ENCODE data around the gene TXN2.
A peak's percentile ranks its signal among the peaks of the same experiment; 100 is the strongest.
"Not testable (repeated sequence)": the region's sequence is repeated elsewhere in the genome, so short reads cannot be mapped to it uniquely, and the experiment has no call there.

TXN2 gene

DNA sequence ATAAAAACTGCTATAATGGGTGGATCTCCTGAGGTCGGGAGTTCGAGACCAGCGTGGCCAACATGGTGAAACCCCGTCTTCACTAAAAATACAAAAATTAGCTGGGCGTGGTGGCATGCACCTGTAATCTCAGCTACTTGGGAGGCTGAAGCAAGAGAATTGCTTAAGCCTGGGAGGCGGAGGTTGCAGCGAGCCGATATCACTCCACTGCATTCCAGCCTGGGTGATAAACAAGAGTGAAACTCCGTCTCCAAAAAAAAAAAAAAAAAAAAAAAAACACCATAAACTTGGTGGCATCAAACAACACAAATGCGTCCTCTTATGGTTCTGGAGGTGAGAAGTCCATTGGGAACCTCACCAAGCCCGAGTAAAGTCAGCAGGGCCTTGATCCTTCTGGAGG, 53.5 kb downstream of the TXN2 start:
- not testable (repeated sequence) for H3K27ac ChIP-seq (ENCODE audit: low read length); H3K27me3 ChIP-seq (ENCODE audit: control insufficient read depth in 1 of 2, insufficient read depth in 2 of 2, low read length in 2 of 2); H3K4me3 ChIP-seq (ENCODE audit: low read length in 2 of 2); H3K4me1 ChIP-seq (ENCODE audit: control insufficient read depth, insufficient read depth, low read length); H3K36me3 ChIP-seq (ENCODE audit: control insufficient read depth in 2 of 2, insufficient read depth in 2 of 2, low read length in 2 of 2); H3K9ac ChIP-seq (ENCODE audit: low read length in 2 of 2); H3K9me3 ChIP-seq (ENCODE audit: control insufficient read depth in 2 of 2, low read length in 2 of 2)

DNA sequence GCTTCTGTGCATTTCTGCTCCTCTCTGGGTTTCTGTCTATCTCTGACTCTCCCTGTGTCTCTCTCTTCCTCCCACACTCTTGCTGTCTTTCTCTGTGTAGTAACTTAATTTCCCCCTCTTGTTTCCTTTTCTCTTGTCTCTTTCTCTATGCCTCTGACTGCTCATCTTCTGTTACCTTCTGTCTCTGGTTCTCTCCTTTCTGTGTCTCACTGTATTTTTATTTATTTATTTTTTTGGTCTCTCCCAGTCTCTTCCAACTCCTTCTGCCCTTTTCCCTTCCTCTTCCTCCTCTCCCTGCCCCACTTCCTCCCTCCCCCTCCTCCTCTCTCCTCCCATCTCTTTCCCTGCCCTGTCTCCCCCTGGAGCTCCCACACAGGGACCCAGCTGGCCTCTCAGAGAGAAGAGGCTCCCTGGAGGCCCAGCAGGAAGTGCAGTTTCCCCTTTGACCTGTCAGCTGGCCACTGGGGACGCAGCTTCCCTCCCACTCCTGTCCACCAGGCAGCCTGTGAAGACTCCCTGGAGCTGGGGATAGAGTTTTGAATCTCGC, 55.4 kb downstream of the TXN2 start:
- no peak overlapping the region for H3K4me3 ChIP-seq (ENCODE audit: low read length in 2 of 2)
- no peak overlapping the region for H3K27ac ChIP-seq (ENCODE audit: low read length)
- H3K9me3 ChIP-seq (ENCODE audit: control insufficient read depth in 2 of 2, low read length in 2 of 2), result no peaks in the 10 kb centered on the region
- no peaks in the 10 kb centered on the region for H3K4me1 ChIP-seq (ENCODE audit: control insufficient read depth, insufficient read depth, low read length)
- no peaks in the 10 kb centered on the region for H3K27me3 ChIP-seq (ENCODE audit: control insufficient read depth in 1 of 2, insufficient read depth in 2 of 2, low read length in 2 of 2)
- H3K36me3 ChIP-seq (ENCODE audit: control insufficient read depth in 2 of 2, insufficient read depth in 2 of 2, low read length in 2 of 2), result no peaks in the 10 kb centered on the region
- H3K9ac ChIP-seq (ENCODE audit: low read length in 2 of 2), result no peak overlapping the region

GRCh38 chr22:36424901-36425579, 56.4 kb downstream of the TXN2 start:
- Histone ChIP-seq H3K4me1 (ENCODE audit: control insufficient read depth, insufficient read depth, low read length) (no peaks in the 10 kb centered on the region), H3K27me3 (ENCODE audit: control insufficient read depth in 1 of 2, insufficient read depth in 2 of 2, low read length in 2 of 2) (no peaks in the 10 kb centered on the region), H3K9me3 (ENCODE audit: control insufficient read depth in 2 of 2, low read length in 2 of 2) (no peaks in the 10 kb centered on the region), H3K27ac (ENCODE audit: low read length) (no peak overlapping the region), H3K4me3 (ENCODE audit: low read length in 2 of 2) (no peak overlapping the region), H3K9ac (ENCODE audit: low read length in 2 of 2) (no peak overlapping the region), H3K36me3 (ENCODE audit: control insufficient read depth in 2 of 2, insufficient read depth in 2 of 2, low read length in 2 of 2) (no peaks in the 10 kb centered on the region)

DNA sequence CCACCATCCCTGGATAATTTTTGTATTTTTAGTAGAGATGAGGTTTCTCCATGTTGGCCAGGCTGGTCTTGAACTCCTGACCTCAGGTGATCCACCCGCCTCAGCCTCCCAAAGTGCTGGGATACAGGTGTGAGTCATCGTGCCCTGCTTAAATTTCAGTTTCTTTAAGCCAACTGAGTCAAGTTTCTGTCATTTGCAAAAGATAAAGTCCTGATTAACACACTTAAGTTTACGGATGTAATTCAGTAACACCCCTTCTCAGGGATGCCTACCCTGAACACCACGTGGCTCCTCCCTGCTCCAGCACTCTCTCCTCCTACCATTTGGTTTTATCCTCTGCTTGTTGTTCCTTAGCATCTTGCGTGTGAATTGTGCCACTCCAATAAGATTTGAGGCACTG, 57.0 kb downstream of the TXN2 start:
- H3K4me3 ChIP-seq (ENCODE audit: low read length in 2 of 2); H3K36me3 ChIP-seq (ENCODE audit: control insufficient read depth in 2 of 2, insufficient read depth in 2 of 2, low read length in 2 of 2); H3K4me1 ChIP-seq (ENCODE audit: control insufficient read depth, insufficient read depth, low read length); H3K27me3 ChIP-seq (ENCODE audit: control insufficient read depth in 1 of 2, insufficient read depth in 2 of 2, low read length in 2 of 2); H3K9ac ChIP-seq (ENCODE audit: low read length in 2 of 2); H3K27ac ChIP-seq (ENCODE audit: low read length); H3K9me3 ChIP-seq (ENCODE audit: control insufficient read depth in 2 of 2, low read length in 2 of 2): not testable (repeated sequence)

DNA sequence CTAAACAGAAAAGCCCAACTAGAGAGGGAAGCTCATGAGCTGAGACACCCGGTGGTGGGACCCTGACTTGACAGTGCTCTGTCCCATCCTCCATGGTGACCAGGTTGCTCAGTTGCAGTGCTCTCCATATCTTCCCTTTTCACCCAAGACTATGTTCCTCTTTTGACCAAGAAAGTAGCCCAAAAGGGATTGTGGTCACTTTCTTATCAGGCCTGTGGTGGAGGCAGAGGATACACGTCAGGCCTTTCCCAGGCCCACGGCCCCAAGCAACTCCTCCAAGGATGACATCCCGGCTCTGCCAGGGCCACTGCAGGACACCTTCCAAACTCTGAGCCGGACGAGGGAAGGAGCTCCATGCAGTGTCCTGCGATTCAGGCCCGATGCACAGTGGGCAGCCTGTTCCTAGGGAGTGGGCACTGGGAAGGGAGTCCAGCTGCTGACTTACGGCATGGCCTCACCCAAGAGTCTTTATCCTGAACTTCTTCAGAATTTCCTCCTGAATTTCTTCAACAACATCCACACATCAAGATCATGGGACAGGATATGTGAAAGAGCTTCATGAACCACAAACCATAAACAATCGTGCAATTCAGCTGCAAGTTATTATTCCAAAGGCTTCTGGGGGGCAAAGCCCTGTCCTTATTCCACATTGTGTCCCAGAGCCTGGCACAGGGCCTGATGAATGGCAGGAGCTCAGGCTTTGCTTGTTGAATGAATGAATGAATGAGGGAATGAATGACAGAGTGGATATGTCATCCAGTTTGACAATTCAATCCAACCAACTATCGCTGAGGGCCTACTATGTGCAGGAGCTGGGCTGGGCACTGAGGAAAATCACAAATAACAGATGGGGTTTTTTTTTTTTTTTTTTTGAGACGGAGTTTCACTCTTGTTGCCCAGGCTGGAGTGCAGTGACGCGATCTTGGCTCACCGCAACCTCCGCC, 57.7 kb downstream of the TXN2 start:
- no peaks in the 10 kb centered on the region for H3K27me3 ChIP-seq (ENCODE audit: control insufficient read depth in 1 of 2, insufficient read depth in 2 of 2, low read length in 2 of 2)
- no peak overlapping the region for H3K9ac ChIP-seq (ENCODE audit: low read length in 2 of 2)
- no peaks in the 10 kb centered on the region for H3K9me3 ChIP-seq (ENCODE audit: control insufficient read depth in 2 of 2, low read length in 2 of 2)
- no peaks in the 10 kb centered on the region for H3K36me3 ChIP-seq (ENCODE audit: control insufficient read depth in 2 of 2, insufficient read depth in 2 of 2, low read length in 2 of 2)
- H3K4me1 ChIP-seq (ENCODE audit: control insufficient read depth, insufficient read depth, low read length), result peaks cover 9% of the 10 kb centered on the region
- H3K4me3 ChIP-seq (ENCODE audit: low read length in 2 of 2), result no peak overlapping the region
- no peak overlapping the region for H3K27ac ChIP-seq (ENCODE audit: low read length)

GRCh38 chr22:36422287-36423014, 59.0 kb downstream of the TXN2 start:
- H3K27ac ChIP-seq (ENCODE audit: low read length), result no peak overlapping the region
- H3K4me1 ChIP-seq (ENCODE audit: control insufficient read depth, insufficient read depth, low read length), result peaks cover 10% of the 10 kb centered on the region
- H3K27me3 ChIP-seq (ENCODE audit: control insufficient read depth in 1 of 2, insufficient read depth in 2 of 2, low read length in 2 of 2), result no peaks in the 10 kb centered on the region
- no peaks in the 10 kb centered on the region for H3K36me3 ChIP-seq (ENCODE audit: control insufficient read depth in 2 of 2, insufficient read depth in 2 of 2, low read length in 2 of 2)
- no peak overlapping the region for H3K9ac ChIP-seq (ENCODE audit: low read length in 2 of 2)
- H3K9me3 ChIP-seq (ENCODE audit: control insufficient read depth in 2 of 2, low read length in 2 of 2), result no peaks in the 10 kb centered on the region
- H3K4me3 ChIP-seq (ENCODE audit: low read length in 2 of 2), result no peak overlapping the region

- H3K9ac ChIP-seq (ENCODE audit: low read length in 2 of 2), result peak overlapping the region in 1 of 2 donors; percentile 47
- peaks cover 10% of the 10 kb centered on the region for H3K4me1 ChIP-seq (ENCODE audit: control insufficient read depth, insufficient read depth, low read length)
- H3K9me3 ChIP-seq (ENCODE audit: control insufficient read depth in 2 of 2, low read length in 2 of 2), result no peaks in the 10 kb centered on the region
- no peaks in the 10 kb centered on the region for H3K36me3 ChIP-seq (ENCODE audit: control insufficient read depth in 2 of 2, insufficient read depth in 2 of 2, low read length in 2 of 2)
- H3K27me3 ChIP-seq (ENCODE audit: control insufficient read depth in 1 of 2, insufficient read depth in 2 of 2, low read length in 2 of 2), result no peaks in the 10 kb centered on the region
- no peak overlapping the region for H3K4me3 ChIP-seq (ENCODE audit: low read length in 2 of 2)
- peak overlapping the region; percentile 62 for H3K27ac ChIP-seq (ENCODE audit: low read length)
Observed at GRCh38 chr22:36419912-36420882, 61.2 kb downstream of the TXN2 start.

DNA sequence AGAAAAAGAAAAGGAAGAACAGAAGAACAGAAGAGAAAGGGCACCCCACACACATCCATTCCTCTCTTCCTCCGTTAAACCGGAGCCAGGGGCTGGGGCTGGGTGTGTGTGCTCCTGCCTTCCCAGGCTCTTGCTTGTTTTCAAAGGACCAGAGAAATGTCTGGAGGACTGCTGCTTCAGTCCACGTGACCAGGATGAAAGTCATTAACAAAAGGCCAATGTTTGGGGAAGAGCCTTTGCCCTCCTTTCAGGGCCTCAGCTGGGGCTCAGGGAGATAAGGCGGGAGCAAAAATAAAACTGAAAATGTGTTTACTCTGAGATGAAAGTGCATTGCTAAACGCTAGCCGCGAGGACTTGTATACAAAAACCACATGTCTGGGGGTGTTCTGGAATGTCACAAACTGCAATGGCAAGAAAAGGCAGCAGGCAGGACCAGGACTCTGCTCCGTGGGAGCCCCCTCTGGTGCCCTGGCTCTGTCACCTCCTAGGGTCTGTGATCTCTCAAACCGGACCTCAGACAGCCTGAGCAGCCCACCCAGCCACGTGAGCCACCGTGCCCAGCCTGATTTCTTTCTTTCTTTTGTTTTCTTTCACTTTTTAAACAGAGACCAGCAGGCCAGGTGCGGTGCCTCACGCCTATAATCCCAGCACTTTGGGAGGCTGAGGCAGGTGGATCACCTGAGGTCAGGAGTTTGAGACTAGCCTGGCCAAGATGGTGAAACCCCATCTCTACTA, 62.1 kb downstream of the TXN2 start:
- Histone ChIP-seq H3K4me3 (ENCODE audit: low read length in 2 of 2) (peak overlapping the region; percentile 49 to 63), H3K9me3 (ENCODE audit: control insufficient read depth in 2 of 2, low read length in 2 of 2) (no peaks in the 10 kb centered on the region), H3K4me1 (ENCODE audit: control insufficient read depth, insufficient read depth, low read length) (peaks cover 10% of the 10 kb centered on the region), H3K9ac (ENCODE audit: low read length in 2 of 2) (peak overlapping the region; percentile 30 to 47), H3K27ac (ENCODE audit: low read length) (peak overlapping the region; percentile 62), H3K36me3 (ENCODE audit: control insufficient read depth in 2 of 2, insufficient read depth in 2 of 2, low read length in 2 of 2) (no peaks in the 10 kb centered on the region), H3K27me3 (ENCODE audit: control insufficient read depth in 1 of 2, insufficient read depth in 2 of 2, low read length in 2 of 2) (no peaks in the 10 kb centered on the region)

DNA sequence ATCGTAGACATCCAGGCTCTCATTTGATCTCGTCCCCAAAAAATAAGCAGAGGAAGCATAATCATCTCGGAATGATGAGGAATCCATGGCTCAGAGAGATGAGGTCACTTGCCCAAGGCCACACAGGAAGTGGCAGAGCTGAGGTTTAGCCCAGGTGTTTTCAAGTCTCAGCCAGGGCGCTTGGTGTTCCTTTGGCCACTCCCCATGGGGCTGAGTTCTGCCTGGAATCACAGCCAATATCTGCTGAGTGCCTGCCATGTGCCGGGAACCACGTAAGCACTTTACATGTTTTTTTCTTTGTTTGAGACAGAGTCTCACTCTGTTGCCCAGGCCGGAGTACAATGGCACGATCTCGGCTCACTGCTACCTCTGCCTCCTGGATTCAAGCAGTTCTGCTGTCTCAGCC, 64.2 kb downstream of the TXN2 start:
- no peaks in the 10 kb centered on the region for H3K27me3 ChIP-seq (ENCODE audit: control insufficient read depth in 1 of 2, insufficient read depth in 2 of 2, low read length in 2 of 2)
- H3K9me3 ChIP-seq (ENCODE audit: control insufficient read depth in 2 of 2, low read length in 2 of 2), result no peaks in the 10 kb centered on the region
- no peaks in the 10 kb centered on the region for H3K36me3 ChIP-seq (ENCODE audit: control insufficient read depth in 2 of 2, insufficient read depth in 2 of 2, low read length in 2 of 2)
- H3K9ac ChIP-seq (ENCODE audit: low read length in 2 of 2), result no peak overlapping the region
- H3K4me3 ChIP-seq (ENCODE audit: low read length in 2 of 2), result no peak overlapping the region
- H3K27ac ChIP-seq (ENCODE audit: low read length), result no peak overlapping the region
- peaks cover 10% of the 10 kb centered on the region for H3K4me1 ChIP-seq (ENCODE audit: control insufficient read depth, insufficient read depth, low read length)

Data from stomach smooth muscle (tissue), 2 donors.